B cell (primary cell): ENCODE results near the gene SCAMP5.

Experiments
- EZH2 ChIP-seq: IDR thresholded peaks from 2 replicates; pipeline ENCODE4 v1.6.1; 2012; ENCODE audit warnings: borderline replicate concordance, low read depth, mild to moderate bottlenecking, moderate library complexity, low read length; ENCODE audit not compliant: insufficient read depth, poor library complexity, severe bottlenecking
- TF ChIP-seq, protein P1 (sequence below): fragments of 200-600 bp; IDR thresholded peaks from one replicate; pipeline ENCODE4 v1.8.0; 2022; ENCODE audit warnings: antibody characterized with exemption, mild to moderate bottlenecking

- TF ChIP-seq, protein P1, sequence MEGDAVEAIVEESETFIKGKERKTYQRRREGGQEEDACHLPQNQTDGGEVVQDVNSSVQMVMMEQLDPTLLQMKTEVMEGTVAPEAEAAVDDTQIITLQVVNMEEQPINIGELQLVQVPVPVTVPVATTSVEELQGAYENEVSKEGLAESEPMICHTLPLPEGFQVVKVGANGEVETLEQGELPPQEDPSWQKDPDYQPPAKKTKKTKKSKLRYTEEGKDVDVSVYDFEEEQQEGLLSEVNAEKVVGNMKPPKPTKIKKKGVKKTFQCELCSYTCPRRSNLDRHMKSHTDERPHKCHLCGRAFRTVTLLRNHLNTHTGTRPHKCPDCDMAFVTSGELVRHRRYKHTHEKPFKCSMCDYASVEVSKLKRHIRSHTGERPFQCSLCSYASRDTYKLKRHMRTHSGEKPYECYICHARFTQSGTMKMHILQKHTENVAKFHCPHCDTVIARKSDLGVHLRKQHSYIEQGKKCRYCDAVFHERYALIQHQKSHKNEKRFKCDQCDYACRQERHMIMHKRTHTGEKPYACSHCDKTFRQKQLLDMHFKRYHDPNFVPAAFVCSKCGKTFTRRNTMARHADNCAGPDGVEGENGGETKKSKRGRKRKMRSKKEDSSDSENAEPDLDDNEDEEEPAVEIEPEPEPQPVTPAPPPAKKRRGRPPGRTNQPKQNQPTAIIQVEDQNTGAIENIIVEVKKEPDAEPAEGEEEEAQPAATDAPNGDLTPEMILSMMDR = no peak
- no peak for TF ChIP-seq EZH2
Measured at GRCh38 chr15:75038231-75038630, 42.9 kb downstream of the SCAMP5 start.
